Measurements from ENCODE around the gene CBFA2T2. TPM values are rescaled to one million over a fixed set of nuclear protein-coding genes. Genes with fewer than 3 reads are reported as not detected.

The CBFA2T2 gene
- total RNA-seq, 1 experiment from 2014 or later = 16.3 TPM

DNA sequence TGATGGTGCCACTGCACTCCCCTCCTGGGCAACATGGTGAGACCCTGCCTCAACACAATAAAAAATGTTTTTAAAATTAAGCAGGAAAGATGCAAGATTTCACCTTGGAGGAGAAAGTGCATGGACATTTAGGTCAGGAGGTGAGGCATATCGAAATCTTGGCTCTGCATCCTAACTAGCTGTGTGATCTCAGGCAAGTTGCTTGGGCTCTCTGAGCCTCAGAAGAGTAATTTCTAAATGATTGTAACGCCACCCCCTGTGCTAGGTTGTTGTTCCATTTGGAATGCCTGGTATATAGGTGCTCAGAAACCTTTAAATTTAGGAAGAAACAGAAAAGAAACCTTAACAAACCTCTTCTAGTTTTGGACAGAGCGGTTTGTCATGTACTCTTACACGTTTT, 136.3 kb downstream of the CBFA2T2 start:
- POLR2A ChIA-PET = no interaction called here
- H3K9me3 ChIP-seq (ENCODE audit: control insufficient read depth, insufficient read depth, low read depth, low read length) = no peaks in the 10 kb centered on the region
- CTCF ChIA-PET = no interaction called here
- no peak for ATAC-seq
- in situ Hi-C loops (cut with HindIII; ENCODE audit: low pct_unique_long_range_greater_than_20kb, low sequenced_read_pairs) (no loop called here), intact Hi-C loops (cut with micrococcal nuclease; ENCODE audit: unreplicated experiment) (no loop called here)
- H3K36me3 ChIP-seq (ENCODE audit: control insufficient read depth, insufficient read depth, low read length) = no peaks in the 10 kb centered on the region; the same call in 1 of the 2 replicates
- H3K27ac ChIP-seq (ENCODE audit: low read length) = no peak overlapping the region
- no peak overlapping the region for H3K4me3 ChIP-seq (ENCODE audit: low read depth in 2 of 2, low read length in 2 of 2)
- no TSS peak for BruUV-seq (replicated peaks)
- DNase-seq (ENCODE audit: low read depth, low spot score) = no peak
- TF ChIP-seq TCF7L2 (IDR thresholded peaks at IDR 0.05; ENCODE audit: low read depth, low read length) (no peak), CTCF (IDR thresholded peaks at IDR 0.05) (no peak), SIN3A (IDR thresholded peaks at IDR 0.05; ENCODE audit: borderline replicate concordance, insufficient read depth, low read depth, low read length) (no peak), REST (IDR thresholded peaks at IDR 0.05; ENCODE audit: insufficient read depth in 1 of 2, low read depth in 2 of 2, low read length in 1 of 2) (no peak), POLR2AphosphoS5 (IDR thresholded peaks at IDR 0.05; ENCODE audit: low read depth, low read length) (no peak)
- H3K4me1 ChIP-seq (ENCODE audit: control insufficient read depth, insufficient read depth, low read length) = no peaks in the 10 kb centered on the region
- H3K27me3 ChIP-seq (ENCODE audit: control insufficient read depth, insufficient read depth, low read length) = no peaks in the 10 kb centered on the region

DNA sequence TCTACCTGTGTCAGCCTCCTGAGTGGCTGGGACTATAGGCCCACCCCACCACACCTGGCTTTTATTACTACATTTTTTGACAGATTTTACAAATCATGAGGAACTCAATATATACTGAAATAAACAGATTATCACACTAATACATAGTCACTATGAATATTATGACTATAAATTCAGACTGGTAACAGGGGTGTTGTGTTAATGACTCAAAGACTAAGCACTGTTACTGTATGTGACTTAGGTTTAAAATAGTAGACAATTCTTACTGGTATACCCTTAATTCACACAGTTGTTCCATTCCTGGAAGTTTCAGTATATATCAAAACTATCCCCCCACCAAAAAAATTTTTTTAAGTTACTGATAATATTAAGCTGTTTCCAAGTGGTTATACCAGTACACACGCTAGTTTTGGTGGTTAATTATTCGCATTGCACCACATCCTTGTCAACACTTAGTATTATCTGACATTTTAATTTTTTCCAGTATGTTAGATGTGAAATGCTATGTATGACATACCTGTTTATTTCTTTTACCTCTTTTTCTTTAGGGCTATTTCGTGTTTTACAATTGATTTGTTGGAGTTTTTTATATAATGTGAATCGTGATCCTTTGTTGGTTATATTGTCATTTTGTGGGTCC, 137.8 kb downstream of the CBFA2T2 start:
- CTCF ChIA-PET = no interaction called here
- in situ Hi-C loops (cut with HindIII; ENCODE audit: low pct_unique_long_range_greater_than_20kb, low sequenced_read_pairs) (no loop called here), intact Hi-C loops (cut with micrococcal nuclease; ENCODE audit: unreplicated experiment) (no loop called here)
- Histone ChIP-seq H3K4me3 (ENCODE audit: low read depth in 2 of 2, low read length in 2 of 2) (no peak overlapping the region), H3K9me3 (ENCODE audit: control insufficient read depth, insufficient read depth, low read depth, low read length) (no peaks in the 10 kb centered on the region), H3K36me3 (ENCODE audit: control insufficient read depth, insufficient read depth, low read length) (no peaks in the 10 kb centered on the region; the same call in 1 of the 2 replicates), H3K27me3 (ENCODE audit: control insufficient read depth, insufficient read depth, low read length) (no peaks in the 10 kb centered on the region), H3K27ac (ENCODE audit: low read length) (no peak overlapping the region), H3K4me1 (ENCODE audit: control insufficient read depth, insufficient read depth, low read length) (no peaks in the 10 kb centered on the region)
- no peak for DNase-seq (ENCODE audit: low read depth, low spot score)
- no peak for TF ChIP-seq REST (IDR thresholded peaks at IDR 0.05; ENCODE audit: insufficient read depth in 1 of 2, low read depth in 2 of 2, low read length in 1 of 2)
- no peak for TF ChIP-seq TCF7L2 (IDR thresholded peaks at IDR 0.05; ENCODE audit: low read depth, low read length)
- no peak for TF ChIP-seq POLR2AphosphoS5 (IDR thresholded peaks at IDR 0.05; ENCODE audit: low read depth, low read length)
- POLR2A ChIA-PET = no interaction called here
- ATAC-seq = no peak
- no TSS peak for BruUV-seq (replicated peaks)

Data from Panc1 (cell line).